NCI-H146 (cell line): ENCODE results near the gene CNOT3.

Experiments used
- DNase-seq: peaks from one replicate; lab custom pipeline; 2025; lab: John Stamatoyannopoulos, UW

The CNOT3 gene

GRCh38 chr19:54149021-54149812 lies 11.7 kb downstream of the CNOT3 start:
- no peak for DNase-seq

- no peak for DNase-seq
Observed at GRCh38 chr19:54151362-54152035, 13.9 kb downstream of the CNOT3 start.

GRCh38 chr19:54152267-54152666 lies 14.7 kb downstream of the CNOT3 start:
- DNase-seq = no peak

- DNase-seq = no peak
Observed at GRCh38 chr19:54152878-54153524, 15.4 kb downstream of the CNOT3 start.

- no peak for DNase-seq
Observed at GRCh38 chr19:54153731-54154326, 16.3 kb downstream of the CNOT3 start.

GRCh38 chr19:54154603-54155345 lies 17.2 kb downstream of the CNOT3 start:
- DNase-seq = no peak

GRCh38 chr19:54155694-54156093 lies 18.1 kb downstream of the CNOT3 start:
- no peak for DNase-seq

GRCh38 chr19:54156490-54156889 lies 18.9 kb downstream of the CNOT3 start:
- DNase-seq = no peak

GRCh38 chr19:54156953-54157352 lies 19.4 kb downstream of the CNOT3 start:
- DNase-seq = no peak

GRCh38 chr19:54158812-54159351 lies 21.3 kb downstream of the CNOT3 start:
- no peak for DNase-seq

- peak; percentile 100 for DNase-seq
Observed at GRCh38 chr19:54159352-54160181, 22.0 kb downstream of the CNOT3 start, which contains the start of gene LENG1. Gene LENG1, minus strand, starts transcription at chr19:54159721. Its CDS starts 26 bp downstream, at chr19:54159695.

GRCh38 chr19:54160182-54160811 lies 22.7 kb downstream of the CNOT3 start:
- DNase-seq = peak; percentile 56

- DNase-seq = peak; percentile 56
Observed at GRCh38 chr19:54160854-54161253, 23.3 kb downstream of the CNOT3 start.

- peak; percentile 88 for DNase-seq
Observed at GRCh38 chr19:54162241-54162805, 24.8 kb downstream of the CNOT3 start.

- DNase-seq = no peak
Observed at GRCh38 chr19:54162884-54163283, 25.3 kb downstream of the CNOT3 start.

- peak; percentile 82 for DNase-seq
Observed at GRCh38 chr19:54164369-54165068, 27.0 kb downstream of the CNOT3 start.

GRCh38 chr19:54165222-54165621 lies 27.7 kb downstream of the CNOT3 start:
- no peak for DNase-seq

- DNase-seq = peak; percentile 86
Observed at GRCh38 chr19:54168174-54168917, 30.8 kb downstream of the CNOT3 start.
